ENCODE measurements around the gene GALC. TPM values are rescaled to one million over a fixed set of nuclear protein-coding genes. Genes with fewer than 3 reads are reported as not detected.
A peak's percentile ranks its signal among the peaks of the same experiment; 100 is the strongest.

The GALC gene
- total RNA-seq, 1 experiment from 2014 or later = 0.82 TPM

DNA sequence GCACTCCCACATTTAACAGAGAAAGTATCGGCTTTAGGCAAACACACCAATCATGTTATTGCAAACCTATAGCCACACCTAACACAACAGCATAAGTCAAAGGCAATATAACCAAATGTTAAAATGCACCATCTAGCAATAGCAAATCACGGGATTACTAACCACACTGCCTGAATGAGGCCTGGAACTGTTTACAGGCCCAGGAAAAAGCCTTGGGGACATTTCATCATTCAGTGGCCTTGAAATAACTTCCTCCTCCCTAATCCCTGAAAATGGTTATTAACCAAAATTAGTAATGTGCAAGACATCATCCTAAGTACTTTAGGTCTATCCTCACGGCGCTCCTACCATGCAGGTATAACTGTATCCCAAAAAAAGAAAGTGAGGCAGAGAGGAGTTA lies 2.3 kb downstream of the GALC start:
- no peaks in the 10 kb centered on the region for H3K9me3 ChIP-seq

DNA sequence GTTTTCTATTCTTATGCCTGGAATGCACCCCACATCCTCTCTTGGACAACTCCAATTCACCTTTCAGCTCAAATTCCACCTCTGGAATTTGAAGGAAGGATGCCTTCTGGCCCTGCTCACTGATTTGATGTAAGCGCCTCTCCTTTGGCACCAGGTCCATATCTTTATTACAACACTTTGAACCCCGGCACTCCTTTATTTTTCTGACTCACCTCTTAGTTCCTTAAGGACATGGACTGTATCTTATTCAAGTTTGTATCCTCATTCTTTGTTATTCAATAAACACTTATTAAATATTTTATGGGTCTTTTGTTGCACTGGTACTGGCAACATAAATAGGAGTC lies 3.1 kb downstream of the GALC start:
- Histone ChIP-seq H3K27me3 (no peaks in the 10 kb centered on the region), H3K4me3 (no peak overlapping the region), H3K36me3 (no peaks in the 10 kb centered on the region), H3K9me3 (no peaks in the 10 kb centered on the region)
- DNase-seq = no peak

More for the DNA sequence above, 2.3 kb downstream of the GALC start:
- DNase-seq = no peak
- Histone ChIP-seq H3K27me3 (no peaks in the 10 kb centered on the region), H3K36me3 (no peaks in the 10 kb centered on the region), H3K4me3 (no peak overlapping the region)

DNA sequence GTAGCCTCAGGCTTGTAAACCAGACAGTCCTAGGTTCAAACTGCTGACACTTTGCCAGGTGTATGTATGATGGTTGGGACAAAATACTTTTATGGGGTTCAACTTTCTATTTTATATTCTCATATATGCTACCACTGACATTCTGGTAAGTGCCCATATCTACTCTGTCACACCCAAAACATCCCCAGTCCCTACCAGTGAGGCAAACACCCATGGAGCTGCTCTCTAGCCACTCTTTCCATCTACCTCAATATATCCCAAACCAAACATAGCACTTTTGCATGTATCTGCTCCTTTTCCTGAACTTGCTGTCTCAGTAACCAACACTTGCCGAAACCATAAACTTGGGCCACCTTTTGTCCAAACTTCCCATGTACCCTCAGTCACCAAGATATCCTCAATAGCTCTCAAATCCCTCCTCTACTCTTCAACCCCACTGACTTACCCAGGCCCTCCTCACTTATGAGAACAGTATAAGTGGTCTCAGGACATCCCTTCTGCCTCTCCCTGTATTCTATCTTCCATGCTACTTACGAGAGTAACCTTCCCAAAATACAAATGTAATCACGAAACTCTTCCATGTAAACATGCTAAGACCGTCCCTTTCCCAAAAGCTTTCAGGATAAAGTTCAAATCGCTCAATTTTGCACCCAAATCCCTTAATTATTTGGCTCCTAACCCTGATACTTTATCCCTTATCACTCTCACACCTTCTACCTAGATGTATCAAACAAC lies 3.6 kb downstream of the GALC start:
- H3K4me3 ChIP-seq = no peak overlapping the region
- DNase-seq = no peak
- H3K36me3 ChIP-seq = no peaks in the 10 kb centered on the region
- no peaks in the 10 kb centered on the region for H3K9me3 ChIP-seq
- no peaks in the 10 kb centered on the region for H3K27me3 ChIP-seq

DNA sequence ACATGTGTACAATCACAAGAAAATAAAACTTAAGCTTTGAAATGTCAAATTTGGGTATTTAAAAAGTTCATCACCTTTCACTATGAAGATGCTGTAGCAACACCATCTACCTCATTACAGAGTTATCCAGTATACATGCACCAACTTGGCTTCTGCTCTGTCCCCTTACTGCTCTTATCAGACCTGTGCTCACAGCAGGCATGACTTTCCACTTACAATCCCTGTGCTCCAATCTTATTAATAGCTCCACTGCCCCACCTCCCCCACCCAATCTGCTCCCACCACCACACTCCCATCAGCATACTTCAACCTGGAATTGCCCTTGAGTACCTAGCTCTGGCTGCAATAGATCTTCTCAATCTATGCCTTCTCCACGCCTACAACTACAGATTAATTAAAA lies 13.3 kb downstream of the GALC start:
- no peaks in the 10 kb centered on the region for H3K27me3 ChIP-seq
- no peaks in the 10 kb centered on the region for H3K9me3 ChIP-seq
- H3K4me3 ChIP-seq = no peak overlapping the region
- no peak for DNase-seq
- H3K36me3 ChIP-seq = no peaks in the 10 kb centered on the region

DNA sequence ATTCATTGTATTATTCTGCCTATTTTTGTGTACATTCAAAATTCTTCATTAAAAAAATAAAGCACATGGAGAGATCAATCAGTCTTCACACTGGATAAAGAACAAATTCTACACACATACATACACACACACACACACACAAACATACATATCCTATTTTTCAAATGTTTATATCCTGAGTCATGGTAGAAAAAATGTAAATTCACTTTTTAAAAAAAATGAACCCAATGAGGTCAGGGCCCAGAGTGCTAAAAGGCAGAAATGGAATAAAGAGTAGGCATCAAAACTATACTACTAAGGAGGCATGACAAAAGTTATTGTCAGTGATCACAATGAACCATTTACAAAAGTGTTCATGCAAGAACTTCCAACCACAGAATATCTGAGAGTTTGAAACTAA lies 17.3 kb downstream of the GALC start:
- Histone ChIP-seq H3K27me3 (no peaks in the 10 kb centered on the region), H3K9me3 (no peaks in the 10 kb centered on the region), H3K4me3 (no peak overlapping the region), H3K36me3 (no peaks in the 10 kb centered on the region)
- no peak for DNase-seq

DNA sequence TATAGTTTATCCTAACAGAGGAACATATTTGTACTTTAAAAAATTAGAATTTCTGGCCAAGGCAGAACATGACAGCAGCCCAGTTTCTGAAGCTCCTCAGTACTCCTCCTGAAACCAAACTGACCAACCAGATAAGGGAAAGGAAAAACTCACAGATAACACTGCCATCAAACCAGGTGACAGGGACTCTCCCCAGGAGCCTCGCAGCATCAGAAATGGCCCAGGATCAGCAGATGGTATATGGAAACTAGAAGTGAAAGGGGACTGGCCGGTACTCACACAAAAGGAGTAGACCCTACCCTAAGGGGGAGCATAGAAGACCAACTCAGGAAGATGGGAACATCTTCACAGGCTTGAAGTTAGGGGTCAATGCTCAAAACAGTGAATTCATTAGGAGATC lies 22.0 kb downstream of the GALC start:
- DNase-seq = no peak
- Histone ChIP-seq H3K27me3 (no peaks in the 10 kb centered on the region), H3K9me3 (no peaks in the 10 kb centered on the region), H3K36me3 (no peaks in the 10 kb centered on the region), H3K4me3 (no peak overlapping the region)

DNA sequence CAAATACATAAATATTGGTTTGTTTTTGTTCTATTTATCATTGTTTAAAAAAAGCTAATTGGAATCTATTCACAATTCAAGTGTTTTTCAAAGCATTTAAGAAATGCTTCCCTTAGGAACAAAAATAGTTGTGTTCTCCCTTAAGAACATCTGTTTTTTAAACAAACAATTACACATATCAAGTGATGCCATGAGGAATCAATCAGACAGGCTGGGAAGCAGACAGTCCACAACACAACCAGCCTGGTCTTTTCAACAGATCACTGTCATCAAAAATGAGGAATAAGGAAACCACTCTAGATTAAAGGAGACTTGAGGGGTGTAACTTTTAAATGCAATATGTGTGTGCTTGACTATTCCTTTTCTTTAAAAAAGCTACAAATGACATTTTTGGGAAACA lies 25.5 kb downstream of the GALC start:
- no peaks in the 10 kb centered on the region for H3K9me3 ChIP-seq
- H3K4me3 ChIP-seq = no peak overlapping the region
- H3K27me3 ChIP-seq = no peaks in the 10 kb centered on the region
- no peaks in the 10 kb centered on the region for H3K36me3 ChIP-seq
- DNase-seq = no peak

DNA sequence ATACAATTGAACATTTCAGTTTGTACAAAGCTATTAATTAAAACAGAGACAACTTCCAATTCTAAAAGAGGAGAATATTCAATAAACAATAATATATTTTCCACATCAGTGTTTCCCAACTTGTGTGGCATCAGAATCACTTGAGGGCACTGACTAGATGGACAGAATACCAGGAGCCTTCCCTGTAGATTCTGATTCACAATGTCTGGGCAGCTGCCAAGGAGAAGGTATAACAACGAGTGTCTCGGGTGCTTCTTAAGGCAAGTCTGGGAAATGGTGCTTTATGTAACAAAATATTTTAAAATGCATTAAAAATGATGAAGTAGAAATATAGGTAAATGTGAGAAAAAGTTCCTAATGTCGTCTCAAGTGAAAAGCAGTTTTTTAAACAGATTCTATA lies 26.2 kb downstream of the GALC start:
- no peaks in the 10 kb centered on the region for H3K36me3 ChIP-seq
- no peak overlapping the region for H3K4me3 ChIP-seq
- peak; percentile 1 for DNase-seq
- H3K27me3 ChIP-seq = no peaks in the 10 kb centered on the region
- H3K9me3 ChIP-seq = no peaks in the 10 kb centered on the region

DNA sequence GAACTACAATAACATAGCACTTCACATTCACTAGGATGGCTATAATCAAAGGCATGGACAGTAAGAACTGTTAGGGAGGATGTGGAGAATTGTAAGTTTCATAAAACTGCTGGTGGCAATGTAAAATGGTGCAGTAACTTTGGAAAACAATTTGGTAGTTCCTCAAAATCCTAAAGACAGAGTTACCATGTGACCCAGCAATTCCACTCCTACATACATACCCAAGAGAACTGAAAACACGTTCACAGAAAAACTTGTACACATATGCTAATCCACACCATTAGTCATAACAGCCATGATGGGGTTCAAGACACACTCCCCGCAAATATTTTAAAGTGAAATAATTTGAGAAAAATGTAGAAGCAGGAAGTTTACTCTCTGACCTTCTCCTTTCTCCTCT lies 31.7 kb downstream of the GALC start:
- Histone ChIP-seq H3K9me3 (no peaks in the 10 kb centered on the region), H3K27me3 (no peaks in the 10 kb centered on the region)
- no peak for DNase-seq

DNA sequence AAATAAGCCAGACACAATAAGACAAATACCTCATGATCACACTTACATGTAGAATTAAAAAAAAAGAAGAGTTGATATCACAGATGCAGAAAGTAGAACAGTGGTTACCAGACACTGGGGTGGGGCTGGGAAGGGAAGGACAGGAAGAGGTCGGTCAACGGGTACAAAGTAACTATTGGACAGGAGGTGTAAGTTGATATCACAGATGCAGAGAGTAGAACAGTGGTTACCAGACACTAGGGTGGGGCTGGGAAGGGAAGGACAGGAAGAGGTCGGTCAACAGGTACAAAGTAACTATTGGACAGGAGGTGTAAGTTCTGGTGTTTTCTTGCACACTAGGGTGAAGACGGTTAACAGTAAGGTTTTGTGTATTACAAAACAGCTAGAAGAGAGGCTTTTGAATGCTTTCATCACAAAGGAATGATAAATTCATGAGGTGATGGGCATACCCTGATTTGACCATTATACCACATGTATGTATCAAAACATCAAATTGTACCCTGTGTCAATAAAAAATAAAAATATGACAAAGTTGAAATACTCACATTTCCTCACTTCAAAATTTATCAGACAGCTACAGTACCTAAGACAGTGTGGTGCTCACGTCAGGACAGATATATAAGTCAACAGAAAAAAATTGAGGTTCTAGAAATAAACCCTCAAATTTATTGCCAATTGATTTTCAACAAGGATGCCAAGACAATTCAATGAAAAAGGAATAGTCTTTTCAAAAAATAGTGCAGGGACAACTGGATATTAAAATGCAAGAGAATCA lies 32.8 kb downstream of the GALC start:
- no peak overlapping the region for H3K4me3 ChIP-seq
- H3K9me3 ChIP-seq = no peaks in the 10 kb centered on the region
- DNase-seq = no peak
- no peaks in the 10 kb centered on the region for H3K36me3 ChIP-seq
- H3K27me3 ChIP-seq = no peaks in the 10 kb centered on the region

More for the DNA sequence above, 31.7 kb downstream of the GALC start:
- H3K36me3 ChIP-seq = no peaks in the 10 kb centered on the region
- H3K4me3 ChIP-seq = no peak overlapping the region

DNA sequence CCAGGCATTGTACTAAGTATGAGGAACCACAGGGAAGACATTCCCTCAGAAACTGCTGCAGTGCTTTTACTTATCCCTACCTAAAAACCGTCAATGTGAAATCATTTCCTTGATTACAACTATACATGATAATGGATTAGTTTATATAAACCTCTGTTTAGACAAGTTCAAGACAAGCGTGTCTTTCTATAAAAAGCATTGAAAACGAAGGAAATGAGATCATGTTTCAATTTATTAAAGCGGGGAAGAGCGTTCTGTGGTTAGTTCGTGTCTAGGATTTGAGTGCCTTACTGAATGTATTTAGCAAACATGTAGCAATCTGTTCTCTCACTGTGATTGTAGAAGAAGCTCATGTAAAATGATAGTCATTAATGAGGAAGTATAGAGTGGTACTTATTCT lies 37.5 kb downstream of the GALC start:
- Histone ChIP-seq H3K27me3 (no peaks in the 10 kb centered on the region), H3K9me3 (no peaks in the 10 kb centered on the region), H3K36me3 (no peaks in the 10 kb centered on the region), H3K4me3 (no peak overlapping the region)
- DNase-seq = no peak

DNA sequence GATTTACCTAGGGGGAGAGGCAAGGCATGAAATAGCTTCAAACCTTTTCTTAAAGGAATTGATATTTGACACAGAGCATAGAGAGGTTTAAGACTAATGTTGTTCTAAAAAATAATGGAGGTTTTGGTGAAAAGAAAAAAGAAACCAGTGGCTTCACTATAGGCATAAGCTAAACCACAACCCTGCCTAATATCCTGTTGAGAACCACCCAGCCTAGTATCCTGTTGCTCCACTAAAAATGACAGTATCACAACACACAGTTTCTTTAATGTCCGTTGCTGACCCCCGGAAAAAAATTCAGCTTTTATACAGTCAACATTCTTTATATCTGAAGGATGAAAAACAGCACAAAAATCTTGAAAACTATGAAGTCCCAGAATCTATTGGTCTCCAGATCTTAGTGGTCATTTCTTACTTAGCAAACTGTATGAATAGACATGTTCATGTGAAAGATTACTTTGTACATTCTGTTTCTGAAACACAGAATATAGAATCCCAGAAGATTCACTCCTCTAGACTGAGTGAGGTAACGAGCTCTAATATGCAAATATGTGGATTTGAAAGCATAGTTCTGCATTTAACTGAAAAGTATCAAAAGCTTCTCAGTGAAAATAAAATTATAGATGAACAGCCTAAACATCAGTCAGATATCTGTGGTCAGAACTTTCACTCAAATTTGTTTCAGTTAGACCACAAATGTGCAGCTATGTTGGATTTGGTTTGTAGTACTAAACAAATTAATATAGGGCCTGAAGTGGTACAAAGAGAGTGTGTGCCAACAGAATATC lies 40.5 kb downstream of the GALC start:
- H3K27me3 ChIP-seq = no peaks in the 10 kb centered on the region
- DNase-seq = no peak
- H3K36me3 ChIP-seq = no peaks in the 10 kb centered on the region
- no peaks in the 10 kb centered on the region for H3K9me3 ChIP-seq
- no peak overlapping the region for H3K4me3 ChIP-seq

DNA sequence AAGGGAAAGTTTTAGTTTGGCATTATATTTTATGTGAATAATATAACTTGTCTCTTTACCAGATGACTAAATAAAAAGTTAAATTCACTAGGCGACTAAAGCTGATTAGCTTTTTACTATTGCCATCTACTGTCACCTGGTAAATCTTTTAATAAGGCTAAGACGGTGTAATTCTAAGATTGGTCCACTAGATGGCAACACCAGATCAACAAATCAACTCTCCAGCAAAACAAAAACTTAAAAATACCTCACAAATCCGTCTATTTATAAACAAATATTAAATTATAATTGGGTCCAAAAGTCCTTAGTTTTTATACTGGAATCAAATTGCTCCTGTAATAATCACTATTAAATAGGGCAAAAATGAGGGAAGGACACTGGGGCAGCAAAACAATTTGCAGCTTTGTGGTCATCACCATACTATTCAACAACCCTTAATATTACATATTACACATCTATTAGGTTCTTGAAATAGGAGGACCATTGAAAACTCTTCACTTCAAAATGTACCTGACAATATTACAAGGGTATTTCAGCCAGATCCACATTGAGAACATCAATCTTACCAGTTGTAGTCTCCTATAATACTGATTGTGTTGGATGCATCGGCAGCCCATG lies 47.9 kb downstream of the GALC start:
- no peaks in the 10 kb centered on the region for H3K36me3 ChIP-seq
- no peaks in the 10 kb centered on the region for H3K27me3 ChIP-seq
- no peak overlapping the region for H3K4me3 ChIP-seq
- no peak for DNase-seq
- no peaks in the 10 kb centered on the region for H3K9me3 ChIP-seq

DNA sequence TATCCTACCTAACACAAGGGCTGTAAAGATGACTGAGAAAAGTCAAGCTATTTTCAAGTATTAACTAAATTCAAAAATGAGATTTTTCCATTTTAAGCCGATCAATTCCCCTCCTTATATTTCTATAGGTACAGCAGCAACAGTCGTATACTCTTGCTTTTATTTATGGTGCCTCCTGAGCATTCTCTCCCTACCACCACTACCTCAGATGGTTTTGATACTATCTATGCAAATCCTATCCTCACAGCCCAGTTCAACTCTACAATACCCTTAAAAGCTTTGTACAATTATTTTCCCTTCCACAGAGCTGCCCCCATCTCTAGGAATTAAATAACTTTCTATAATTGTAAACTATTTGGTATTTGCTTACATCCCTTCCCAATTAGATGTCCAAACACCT lies 52.1 kb downstream of the GALC start:
- Histone ChIP-seq H3K36me3 (no peaks in the 10 kb centered on the region), H3K9me3 (no peaks in the 10 kb centered on the region)
- no peak for DNase-seq

DNA sequence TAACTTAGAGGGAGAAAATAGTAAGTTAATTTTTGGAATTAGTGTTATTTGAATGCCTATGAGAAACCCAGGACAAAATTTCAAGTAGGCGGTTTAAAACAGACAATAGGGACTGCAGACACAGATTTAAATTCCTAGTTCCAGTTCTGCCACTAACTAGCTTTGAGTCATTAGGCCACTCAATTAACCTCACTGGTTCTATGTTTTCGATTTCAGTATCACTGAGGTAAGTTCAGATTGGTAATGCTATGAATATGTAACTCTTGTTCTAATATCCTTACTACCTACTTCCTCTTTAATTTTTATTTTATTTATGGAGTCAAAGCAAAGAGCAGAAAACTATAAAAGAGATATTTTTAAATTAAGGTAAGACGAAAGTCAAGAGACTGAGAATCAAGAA lies 52.6 kb downstream of the GALC start:
- H3K9me3 ChIP-seq = no peaks in the 10 kb centered on the region
- no peak overlapping the region for H3K4me3 ChIP-seq
- no peak for DNase-seq
- no peaks in the 10 kb centered on the region for H3K36me3 ChIP-seq
- H3K27me3 ChIP-seq = no peaks in the 10 kb centered on the region

More for the DNA sequence above, 52.1 kb downstream of the GALC start:
- Histone ChIP-seq H3K4me3 (no peak overlapping the region), H3K27me3 (no peaks in the 10 kb centered on the region)

DNA sequence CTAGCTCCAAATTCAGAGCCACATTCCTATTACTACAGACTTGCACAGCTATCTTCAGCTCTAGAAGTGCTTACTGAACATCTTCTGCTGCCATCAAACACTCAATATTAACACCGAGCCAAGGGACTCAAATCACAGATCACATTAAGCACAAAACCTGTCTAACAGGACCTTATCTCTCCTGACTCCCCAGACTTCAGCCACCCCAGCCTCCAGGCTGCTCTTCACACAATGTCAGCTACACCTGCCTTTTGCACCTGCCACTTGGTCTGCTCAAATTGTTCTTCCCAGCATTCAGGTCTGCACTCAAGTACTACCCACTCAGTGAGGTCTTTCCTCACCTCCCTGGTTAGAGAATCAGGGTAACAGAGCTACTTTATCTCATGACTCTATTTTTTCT lies 57.1 kb downstream of the GALC start:
- DNase-seq = no peak
- Histone ChIP-seq H3K27me3 (no peaks in the 10 kb centered on the region), H3K9me3 (no peaks in the 10 kb centered on the region), H3K4me3 (no peak overlapping the region), H3K36me3 (no peaks in the 10 kb centered on the region)
